ENCODE measurements around the gene RAB34. TPM values are rescaled to one million over a fixed set of nuclear protein-coding genes. Genes with fewer than 3 reads are reported as not detected.

RAB34 gene
- total and polyA plus RNA-seq, 3 experiments from 2014 or later = 2.6 to 8.3 (median 7.9) TPM

DNA sequence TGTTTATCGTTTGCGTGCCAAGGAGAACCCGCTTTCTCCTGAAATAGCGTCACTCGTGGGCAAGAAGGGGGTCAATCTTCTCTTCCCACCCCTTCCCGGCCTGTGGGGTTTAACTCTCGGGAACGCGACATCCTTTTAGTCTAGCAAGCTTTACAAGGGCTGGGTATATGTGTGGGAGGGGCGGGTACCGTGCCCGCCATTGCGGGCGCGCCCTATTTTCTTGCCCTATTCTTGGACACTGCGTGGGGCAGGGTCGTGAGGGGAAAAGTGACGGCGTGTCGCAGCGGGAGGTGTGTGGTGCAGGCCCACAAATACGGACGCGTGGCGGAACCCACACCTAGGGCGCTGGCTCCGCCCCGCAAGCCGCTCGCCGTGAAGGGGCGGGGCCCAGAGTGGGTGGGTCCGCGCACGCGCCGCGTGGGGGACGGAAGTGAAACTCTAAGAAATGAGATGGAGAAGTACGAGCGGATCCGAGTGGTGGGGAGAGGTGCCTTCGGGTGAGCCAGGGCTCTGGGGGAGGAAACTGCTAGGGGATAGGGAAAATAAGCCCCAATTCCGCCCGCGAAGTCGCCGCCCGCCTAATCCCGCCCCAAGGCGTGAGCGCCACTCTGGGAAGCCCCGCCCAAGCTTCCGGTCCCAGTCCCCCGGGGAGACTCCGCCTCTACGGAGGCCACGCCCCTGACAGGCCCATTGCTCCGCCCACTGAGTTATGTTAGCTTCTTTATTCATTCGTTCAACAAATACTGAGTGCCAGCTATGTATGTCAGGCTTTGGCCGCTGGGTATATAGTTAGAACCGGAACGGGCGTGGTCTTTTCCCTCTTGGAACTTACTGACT lies 10.9 kb upstream of the RAB34 start, which contains the start of gene NEK8:
Gene NEK8, plus strand, starts transcription at position 425 of the 837 bp plus-strand sequence. Its CDS starts 26 bp downstream, at position 451.
- peak within 1 kb of the TSS; percentile 97 for H3K27ac ChIP-seq (ENCODE audit: low read depth, low read length)
- H3K4me3 ChIP-seq (ENCODE audit: low read length) = peak within 1 kb of the TSS; percentile 91
- Mint-ChIP-seq H3K27me3 (peaks cover 0 to 5% of the 10 kb centered on the region in 2 donors), H3K27ac (peak within 1 kb of the TSS; percentile 98 to 100 (median 100)), H3K9me3 (no peaks in the 10 kb centered on the region), H3K36me3 (peaks cover 0 to 33% (median 6%) of the 10 kb centered on the region in 3 donors), H3K4me1 (peaks cover 38 to 52% (median 38%) of the 10 kb centered on the region in 3 donors), H3K4me3 (peak within 1 kb of the TSS; percentile 94 to 99 (median 97))
- CTCF ChIA-PET = interaction anchor here (1.4 to 14.8 kb wide), 16 partner anchors 9 to 388 kb away, joined by 3 to 579 read pairs (median 12); partner anchors contain the start of genes DHRS13, PHF12, PROCA1 and RPL23A
- H3K4me1 ChIP-seq (ENCODE audit: insufficient read depth, low read length) = peaks cover 20% of the 10 kb centered on the region
- H3K36me3 ChIP-seq (ENCODE audit: insufficient read depth, low read length) = peaks cover 7% of the 10 kb centered on the region
- H3K9me3 ChIP-seq (ENCODE audit: low read length) = no peaks in the 10 kb centered on the region
- DNase-seq = peak; percentile 95 to 98 (median 97)
- POLR2A ChIA-PET = interaction anchor here (0.5 to 4.3 kb wide), 9 partner anchors 9 to 411 kb away, joined by 4 to 128 read pairs (median 4); partner anchors contain the start of genes PHF12, RPL23A and TRAF4
- H3K27me3 ChIP-seq (ENCODE audit: insufficient read depth, low read length, poor library complexity, severe bottlenecking) = no peaks in the 10 kb centered on the region

- H3K4me1 ChIP-seq (ENCODE audit: insufficient read depth, low read length) = peaks cover 29% of the 10 kb centered on the region
- peak overlapping the region; percentile 94 to 99 (median 97) for H3K4me3 Mint-ChIP-seq
- peaks cover 48 to 68% (median 50%) of the 10 kb centered on the region in 3 donors for H3K4me1 Mint-ChIP-seq
- peaks cover 0 to 5% of the 10 kb centered on the region in 2 donors for H3K27me3 Mint-ChIP-seq
- ChIA-PET CTCF (interaction anchor here (0.5 to 14.8 kb wide), 52 partner anchors 8 to 397 kb away, joined by 3 to 579 read pairs (median 6); partner anchors contain the start of genes BLTP2, DHRS13, FAM222B and PHF12), POLR2A (interaction anchor here (0.6 to 4.3 kb wide), 14 partner anchors 7 to 227 kb away, joined by 3 to 128 read pairs (median 4); partner anchors contain the start of genes BLTP2, PHF12, PROCA1 and RPL23A)
- H3K9me3 Mint-ChIP-seq = no peaks in the 10 kb centered on the region
- H3K4me3 ChIP-seq (ENCODE audit: low read length) = peak overlapping the region; percentile 91
- H3K27ac ChIP-seq (ENCODE audit: low read depth, low read length) = peak overlapping the region; percentile 97
- H3K9me3 ChIP-seq (ENCODE audit: low read length) = no peaks in the 10 kb centered on the region
- peaks cover 22% of the 10 kb centered on the region for H3K36me3 ChIP-seq (ENCODE audit: insufficient read depth, low read length)
- H3K27ac Mint-ChIP-seq = peak overlapping the region; percentile 97 to 100 (median 99)
- no peaks in the 10 kb centered on the region for H3K27me3 ChIP-seq (ENCODE audit: insufficient read depth, low read length, poor library complexity, severe bottlenecking)
- DNase-seq = peak; percentile 83 to 92 (median 85)
- peaks cover 0 to 49% (median 13%) of the 10 kb centered on the region in 3 donors for H3K36me3 Mint-ChIP-seq
These were observed 9.2 kb upstream of the RAB34 start for GRCh38 chr17:28726627-28727491.

DNA sequence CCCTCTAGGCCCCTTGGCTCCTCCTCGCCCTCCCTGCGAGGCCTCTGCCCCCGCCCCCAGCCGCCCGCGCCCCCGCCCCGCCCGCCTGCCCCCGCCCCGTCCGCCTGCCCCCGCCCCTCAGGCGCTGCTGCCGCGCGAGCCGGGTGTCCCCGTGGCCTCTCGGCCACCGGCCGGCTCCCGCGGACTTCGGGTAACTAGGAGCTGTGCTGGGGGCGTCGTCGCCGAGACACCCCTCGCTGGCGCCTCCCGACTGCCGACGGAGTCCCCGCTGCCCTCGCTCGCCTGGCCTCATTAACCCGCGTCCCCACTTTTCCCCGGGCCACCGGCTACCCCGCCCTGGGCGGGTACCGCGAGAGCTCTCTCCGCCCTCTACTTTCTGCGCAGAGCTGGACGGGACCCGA lies 8.6 kb upstream of the RAB34 start, which contains the start of gene TLCD1:
Gene TLCD1, minus strand, starts transcription at position 8 of the 401 bp plus-strand sequence. CDS start 136 bp downstream, outside the sequence.
- Mint-ChIP-seq H3K36me3 (peaks cover 0 to 55% (median 13%) of the 10 kb centered on the region in 3 donors), H3K4me1 (peaks cover 53 to 75% (median 57%) of the 10 kb centered on the region in 3 donors), H3K4me3 (peak within 1 kb of the TSS; percentile 94 to 99 (median 97)), H3K27ac (peak within 1 kb of the TSS; percentile 97 to 100 (median 99)), H3K9me3 (no peaks in the 10 kb centered on the region), H3K27me3 (peaks cover 0 to 5% of the 10 kb centered on the region in 2 donors)
- CTCF ChIA-PET = interaction anchor here (0.5 to 14.8 kb wide), 44 partner anchors 9 to 398 kb away, joined by 3 to 579 read pairs (median 6); partner anchors contain the start of genes BLTP2, DHRS13, FAM222B and PHF12
- peak; percentile 57 to 77 (median 67) for DNase-seq
- H3K27ac ChIP-seq (ENCODE audit: low read depth, low read length) = peak within 1 kb of the TSS; percentile 97
- no peaks in the 10 kb centered on the region for H3K27me3 ChIP-seq (ENCODE audit: insufficient read depth, low read length, poor library complexity, severe bottlenecking)
- H3K9me3 ChIP-seq (ENCODE audit: low read length) = no peaks in the 10 kb centered on the region
- POLR2A ChIA-PET = interaction anchor here (1.1 to 4.3 kb wide), 8 partner anchors 15 to 227 kb away, joined by 3 to 128 read pairs (median 12); partner anchors contain the start of genes BLTP2, PHF12, PROCA1 and TRAF4
- peaks cover 35% of the 10 kb centered on the region for H3K4me1 ChIP-seq (ENCODE audit: insufficient read depth, low read length)
- H3K36me3 ChIP-seq (ENCODE audit: insufficient read depth, low read length) = peaks cover 28% of the 10 kb centered on the region
- peak within 1 kb of the TSS; percentile 91 for H3K4me3 ChIP-seq (ENCODE audit: low read length)

DNA sequence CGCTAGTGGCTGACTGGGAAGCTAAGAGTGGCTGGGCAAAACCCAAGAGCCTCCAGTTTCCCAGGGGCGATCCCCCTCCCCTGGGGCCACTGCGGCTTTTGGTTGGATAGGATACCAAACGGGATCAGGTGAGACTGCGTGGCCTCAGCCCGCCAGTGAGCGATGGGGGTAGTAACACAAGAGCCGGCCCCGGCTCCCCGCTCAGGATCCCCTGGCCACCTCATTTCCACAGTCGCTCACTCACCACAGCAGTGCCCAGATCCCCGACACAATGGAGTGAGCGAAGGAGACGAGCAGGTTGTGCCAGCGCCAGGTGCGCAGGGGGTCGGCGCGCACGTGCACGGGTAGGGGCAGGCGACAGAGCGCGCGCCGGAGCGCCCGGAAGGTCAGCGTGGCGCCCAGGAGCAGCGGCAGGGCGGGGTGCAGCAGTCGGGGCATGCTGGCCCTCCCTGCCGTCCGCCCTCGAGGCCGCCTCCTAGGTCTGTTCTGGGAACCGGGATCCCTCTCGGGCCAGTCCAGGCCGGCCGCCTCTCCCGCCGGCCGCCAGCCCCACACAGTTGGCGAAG lies 8.1 kb upstream of the RAB34 start:
- H3K9me3 Mint-ChIP-seq = no peaks in the 10 kb centered on the region
- peak overlapping the region; percentile 72 for H3K27ac ChIP-seq (ENCODE audit: low read depth, low read length)
- POLR2A ChIA-PET = interaction anchor here (1.1 to 4.3 kb wide), 7 partner anchors 14 to 228 kb away, joined by 3 to 128 read pairs (median 13); partner anchors contain the start of genes BLTP2, PHF12, PROCA1 and TRAF4
- peaks cover 58 to 79% (median 62%) of the 10 kb centered on the region in 3 donors for H3K4me1 Mint-ChIP-seq
- peaks cover 0 to 60% (median 13%) of the 10 kb centered on the region in 3 donors for H3K36me3 Mint-ChIP-seq
- H3K4me3 Mint-ChIP-seq = peak overlapping the region; percentile 78 to 90 (median 88)
- peak overlapping the region; percentile 49 for H3K4me3 ChIP-seq (ENCODE audit: low read length)
- no peaks in the 10 kb centered on the region for H3K27me3 ChIP-seq (ENCODE audit: insufficient read depth, low read length, poor library complexity, severe bottlenecking)
- DNase-seq = peak in 3 of 5 donors; percentile 14 to 39 (median 28)
- peaks cover 40% of the 10 kb centered on the region for H3K4me1 ChIP-seq (ENCODE audit: insufficient read depth, low read length)
- CTCF ChIA-PET = interaction anchor here (0.8 to 14.8 kb wide), 32 partner anchors 10 to 398 kb away, joined by 3 to 579 read pairs (median 7); partner anchors contain the start of genes BLTP2, DHRS13, FAM222B and PHF12
- H3K9me3 ChIP-seq (ENCODE audit: low read length) = no peaks in the 10 kb centered on the region
- H3K36me3 ChIP-seq (ENCODE audit: insufficient read depth, low read length) = peaks cover 33% of the 10 kb centered on the region
- H3K27me3 Mint-ChIP-seq = peaks cover 0 to 5% of the 10 kb centered on the region in 2 donors
- H3K27ac Mint-ChIP-seq = peak overlapping the region in 7 of 8 donors; percentile 55 to 92 (median 78)

GRCh38 chr17:28725166-28725659 lies 7.5 kb upstream of the RAB34 start:
- POLR2A ChIA-PET = interaction anchor here (3.0 to 4.3 kb wide), 3 partner anchors 22 to 225 kb away, joined by 18 to 128 read pairs (median 44); partner anchors contain the start of genes BLTP2, PHF12 and TRAF4
- peaks cover 45% of the 10 kb centered on the region for H3K4me1 ChIP-seq (ENCODE audit: insufficient read depth, low read length)
- H3K27ac Mint-ChIP-seq = peak overlapping the region; percentile 40 to 92 (median 80)
- no peaks in the 10 kb centered on the region for H3K27me3 ChIP-seq (ENCODE audit: insufficient read depth, low read length, poor library complexity, severe bottlenecking)
- H3K27me3 Mint-ChIP-seq = peaks cover 0 to 5% of the 10 kb centered on the region in 2 donors
- peaks cover 64 to 85% (median 67%) of the 10 kb centered on the region in 3 donors for H3K4me1 Mint-ChIP-seq
- H3K36me3 Mint-ChIP-seq = peaks cover 3 to 65% (median 18%) of the 10 kb centered on the region in 3 donors
- no peaks in the 10 kb centered on the region for H3K9me3 Mint-ChIP-seq
- peak overlapping the region; percentile 78 to 90 (median 88) for H3K4me3 Mint-ChIP-seq
- H3K36me3 ChIP-seq (ENCODE audit: insufficient read depth, low read length) = peaks cover 35% of the 10 kb centered on the region
- H3K27ac ChIP-seq (ENCODE audit: low read depth, low read length) = peak overlapping the region; percentile 72
- no peak for DNase-seq
- peak overlapping the region; percentile 49 for H3K4me3 ChIP-seq (ENCODE audit: low read length)
- no peaks in the 10 kb centered on the region for H3K9me3 ChIP-seq (ENCODE audit: low read length)
- CTCF ChIA-PET = interaction anchor here (0.8 to 14.8 kb wide), 4 partner anchors 22 to 228 kb away, joined by 4 to 579 read pairs (median 15); partner anchors contain the start of gene TRAF4

- no peak for DNase-seq
- Histone ChIP-seq H3K9me3 (ENCODE audit: low read length) (no peaks in the 10 kb centered on the region), H3K36me3 (ENCODE audit: insufficient read depth, low read length) (peaks cover 35% of the 10 kb centered on the region), H3K27me3 (ENCODE audit: insufficient read depth, low read length, poor library complexity, severe bottlenecking) (no peaks in the 10 kb centered on the region), H3K4me1 (ENCODE audit: insufficient read depth, low read length) (peaks cover 45% of the 10 kb centered on the region), H3K4me3 (ENCODE audit: low read length) (no peak overlapping the region), H3K27ac (ENCODE audit: low read depth, low read length) (no peak overlapping the region)
- CTCF ChIA-PET = interaction anchor here (0.8 to 14.8 kb wide), 3 partner anchors 22 to 229 kb away, joined by 4 to 579 read pairs (median 16); partner anchors contain the start of gene TRAF4
- Mint-ChIP-seq H3K4me3 (peak overlapping the region; percentile 78 to 90 (median 88)), H3K4me1 (peaks cover 67 to 87% (median 73%) of the 10 kb centered on the region in 3 donors), H3K9me3 (no peaks in the 10 kb centered on the region), H3K27ac (peak overlapping the region; percentile 40 to 92 (median 78)), H3K36me3 (peaks cover 3 to 70% (median 19%) of the 10 kb centered on the region in 3 donors), H3K27me3 (peaks cover 0 to 5% of the 10 kb centered on the region in 2 donors)
- POLR2A ChIA-PET = interaction anchor here (3.0 kb wide), 1 partner anchor 79 kb away, joined by 18 read pairs; the partner anchor contains the start of gene BLTP2
These were observed 7.0 kb upstream of the RAB34 start for GRCh38 chr17:28724500-28725165.
